NCI-H460 (cell line): ENCODE data around the gene NPVF. TPM values are rescaled to one million over a fixed set of nuclear protein-coding genes. Genes with fewer than 3 reads are reported as not detected.

Experiments used
- DNase-seq: peaks from one replicate; pipeline ENCODE4 v3.0.0-alpha.2; 2016; ENCODE audit warnings: low read depth; ENCODE audit errors: extremely low read depth
- total RNA-seq: library from RNA; depleted of rRNA; stranded (reverse); fragments of >200 nt; shearing (Covaris generic); gene quantifications from 2 replicates; pipeline ENCODE4 v1.2.3, GENCODE V29; 2014

NPVF gene
- total RNA-seq, 1 experiment from 2014 or later: not detected

- DNase-seq: no peak
Observed at GRCh38 chr7:25235471-25235870, 7.2 kb upstream of the NPVF start.

- no peak for DNase-seq
Observed at GRCh38 chr7:25234336-25234735, 6.0 kb upstream of the NPVF start.

- DNase-seq: no peak
Observed at GRCh38 chr7:25223206-25223605, 5.1 kb downstream of the NPVF start.

GRCh38 chr7:25222666-25223065 lies 5.6 kb downstream of the NPVF start:
- no peak for DNase-seq

- DNase-seq: no peak
Observed at GRCh38 chr7:25221009-25221408, 7.3 kb downstream of the NPVF start.

GRCh38 chr7:25218191-25218590 lies 10.1 kb downstream of the NPVF start:
- DNase-seq: no peak

GRCh38 chr7:25216837-25217236 lies 11.4 kb downstream of the NPVF start:
- DNase-seq: peak; percentile 65

GRCh38 chr7:25215694-25216335 lies 12.5 kb downstream of the NPVF start:
- DNase-seq: no peak

- no peak for DNase-seq
Observed at GRCh38 chr7:25208525-25209221, 19.6 kb downstream of the NPVF start.

GRCh38 chr7:25207887-25208286 lies 20.4 kb downstream of the NPVF start:
- no peak for DNase-seq

GRCh38 chr7:25206765-25207164 lies 21.5 kb downstream of the NPVF start:
- DNase-seq: no peak

- no peak for DNase-seq
Observed at GRCh38 chr7:25196132-25196896, 32.0 kb downstream of the NPVF start.

GRCh38 chr7:25194036-25194435 lies 34.2 kb downstream of the NPVF start:
- DNase-seq: no peak

- DNase-seq: no peak
Observed at GRCh38 chr7:25192043-25192442, 36.2 kb downstream of the NPVF start.

- no peak for DNase-seq
Observed at GRCh38 chr7:25189197-25189596, 39.1 kb downstream of the NPVF start.

GRCh38 chr7:25187932-25188331 lies 40.4 kb downstream of the NPVF start:
- no peak for DNase-seq

- no peak for DNase-seq
Observed at GRCh38 chr7:25186436-25186835, 41.9 kb downstream of the NPVF start.

- no peak for DNase-seq
Observed at GRCh38 chr7:25181532-25181931, 46.8 kb downstream of the NPVF start.

GRCh38 chr7:25180946-25181345 lies 47.3 kb downstream of the NPVF start:
- no peak for DNase-seq

GRCh38 chr7:25180592-25180923 lies 47.7 kb downstream of the NPVF start:
- DNase-seq: no peak

- DNase-seq: peak; percentile 79
Observed at GRCh38 chr7:25179771-25180591, 48.3 kb downstream of the NPVF start.
